Stimulated activated memory B cell treated with anti-CD40 and anti-IgM and Interleukin-4, amounts not matched to agents 10 μg/mL and 1 μg/mL and 100 μg/mL, for 72 hours (primary cell): ENCODE data around the gene DLG2.
"Not testable (repeated sequence)": the region's sequence is repeated elsewhere in the genome, so short reads cannot be mapped to it uniquely, and the experiment has no call there.

Experiments
- ATAC-seq: fragments of 150-1000 bp; cut with Tn5 transposase; 2 replicates; pipeline ENCODE4 v1.10.0; 2021
- H3K27ac Mint-ChIP-seq: one replicate; pipeline ENCODE4 v1.8.0; 2022; ENCODE audit warnings: mild to moderate bottlenecking, mixed read lengths
- H3K27me3 Mint-ChIP-seq: one replicate; pipeline ENCODE4 v1.8.0; 2022; ENCODE audit warnings: mixed read lengths
- H3K36me3 Mint-ChIP-seq: one replicate; pipeline ENCODE4 v1.8.0; 2022; ENCODE audit warnings: mixed read lengths
- H3K4me1 Mint-ChIP-seq: one replicate; pipeline ENCODE4 v1.8.0; 2022; ENCODE audit warnings: mixed read lengths
- H3K4me3 Mint-ChIP-seq: one replicate; pipeline ENCODE4 v1.8.0; 2022; ENCODE audit warnings: mild to moderate bottlenecking, moderate library complexity, mixed read lengths
- H3K9me3 Mint-ChIP-seq: one replicate; pipeline ENCODE4 v1.8.0; 2022; ENCODE audit warnings: mixed read lengths

The DLG2 gene

GRCh38 chr11:85164743-85165142, 462.4 kb downstream of the DLG2 start:
- Mint-ChIP-seq H3K27me3 (no peaks in the 10 kb centered on the region), H3K27ac (peak overlapping the region; percentile 9), H3K4me1 (peaks cover 19% of the 10 kb centered on the region), H3K36me3 (no peaks in the 10 kb centered on the region), H3K4me3 (no peak overlapping the region), H3K9me3 (no peaks in the 10 kb centered on the region)
- peak; percentile 53 for ATAC-seq

- no peaks in the 10 kb centered on the region for H3K36me3 Mint-ChIP-seq
- H3K27me3 Mint-ChIP-seq = no peaks in the 10 kb centered on the region
- H3K4me3 Mint-ChIP-seq = no peak overlapping the region
- no peaks in the 10 kb centered on the region for H3K9me3 Mint-ChIP-seq
- H3K27ac Mint-ChIP-seq = peak overlapping the region; percentile 43
- no peaks in the 10 kb centered on the region for H3K4me1 Mint-ChIP-seq
- ATAC-seq = no peak
These were observed 472.9 kb downstream of the DLG2 start for GRCh38 chr11:85154294-85154693.

- no peak for ATAC-seq
- Mint-ChIP-seq H3K27ac (no peak overlapping the region), H3K9me3 (peaks cover 11% of the 10 kb centered on the region), H3K36me3 (no peaks in the 10 kb centered on the region), H3K4me1 (no peaks in the 10 kb centered on the region), H3K27me3 (no peaks in the 10 kb centered on the region), H3K4me3 (no peak overlapping the region)
These were observed 489.5 kb downstream of the DLG2 start for GRCh38 chr11:85137597-85137996.

- no peaks in the 10 kb centered on the region for H3K4me1 Mint-ChIP-seq
- peaks cover 5% of the 10 kb centered on the region for H3K9me3 Mint-ChIP-seq
- ATAC-seq = no peak
- no peak overlapping the region for H3K4me3 Mint-ChIP-seq
- no peaks in the 10 kb centered on the region for H3K36me3 Mint-ChIP-seq
- no peak overlapping the region for H3K27ac Mint-ChIP-seq
- no peaks in the 10 kb centered on the region for H3K27me3 Mint-ChIP-seq
These were observed 493.5 kb downstream of the DLG2 start for GRCh38 chr11:85133636-85134035.

- ATAC-seq = no peak
- Mint-ChIP-seq H3K27me3 (no peaks in the 10 kb centered on the region), H3K4me1 (no peaks in the 10 kb centered on the region), H3K36me3 (no peaks in the 10 kb centered on the region), H3K27ac (no peak overlapping the region), H3K9me3 (peaks cover 5% of the 10 kb centered on the region), H3K4me3 (no peak overlapping the region)
These were observed 494.1 kb downstream of the DLG2 start for GRCh38 chr11:85132851-85133585.

- H3K27ac Mint-ChIP-seq = no peak overlapping the region
These were observed 499.8 kb downstream of the DLG2 start for GRCh38 chr11:85127349-85127748.

GRCh38 chr11:85123752-85124231, 503.4 kb downstream of the DLG2 start:
- peaks cover 37% of the 10 kb centered on the region for H3K4me1 Mint-ChIP-seq
- H3K36me3 Mint-ChIP-seq = no peaks in the 10 kb centered on the region

More at GRCh38 chr11:85127349-85127748, 499.8 kb downstream of the DLG2 start:
- Mint-ChIP-seq H3K36me3 (no peaks in the 10 kb centered on the region), H3K27me3 (no peaks in the 10 kb centered on the region), H3K4me3 (no peak overlapping the region), H3K4me1 (peaks cover 31% of the 10 kb centered on the region), H3K9me3 (peaks cover 3% of the 10 kb centered on the region)
- ATAC-seq = no peak

GRCh38 chr11:85118151-85118550, 509.0 kb downstream of the DLG2 start:
- Mint-ChIP-seq H3K27ac (no peak overlapping the region), H3K36me3 (no peaks in the 10 kb centered on the region), H3K27me3 (no peaks in the 10 kb centered on the region), H3K9me3 (no peaks in the 10 kb centered on the region), H3K4me3 (no peak overlapping the region), H3K4me1 (peaks cover 18% of the 10 kb centered on the region)
- no peak for ATAC-seq

More at GRCh38 chr11:85123752-85124231, 503.4 kb downstream of the DLG2 start:
- no peaks in the 10 kb centered on the region for H3K27me3 Mint-ChIP-seq
- no peaks in the 10 kb centered on the region for H3K9me3 Mint-ChIP-seq
- peak overlapping the region; percentile 73 for H3K27ac Mint-ChIP-seq
- no peak overlapping the region for H3K4me3 Mint-ChIP-seq
- ATAC-seq = peak; percentile 98

- peaks cover 12% of the 10 kb centered on the region for H3K4me1 Mint-ChIP-seq
- no peaks in the 10 kb centered on the region for H3K9me3 Mint-ChIP-seq
- no peaks in the 10 kb centered on the region for H3K36me3 Mint-ChIP-seq
- no peak for ATAC-seq
- H3K27ac Mint-ChIP-seq = no peak overlapping the region
- H3K27me3 Mint-ChIP-seq = no peaks in the 10 kb centered on the region
- no peak overlapping the region for H3K4me3 Mint-ChIP-seq
These were observed 511.3 kb downstream of the DLG2 start for GRCh38 chr11:85115798-85116197.

- no peaks in the 10 kb centered on the region for H3K27me3 Mint-ChIP-seq
- no peaks in the 10 kb centered on the region for H3K36me3 Mint-ChIP-seq
- H3K4me1 Mint-ChIP-seq = peaks cover 22% of the 10 kb centered on the region
- no peak overlapping the region for H3K4me3 Mint-ChIP-seq
- no peaks in the 10 kb centered on the region for H3K9me3 Mint-ChIP-seq
- no peak overlapping the region for H3K27ac Mint-ChIP-seq
- no peak for ATAC-seq
These were observed 512.4 kb downstream of the DLG2 start for GRCh38 chr11:85114786-85115185.

GRCh38 chr11:85110246-85110645, 516.9 kb downstream of the DLG2 start:
- not testable (repeated sequence) for H3K27me3 Mint-ChIP-seq, H3K36me3 Mint-ChIP-seq, H3K9me3 Mint-ChIP-seq
- Mint-ChIP-seq H3K4me3 (peak overlapping the region; percentile 38), H3K27ac (peak overlapping the region; percentile 63), H3K4me1 (peaks cover 49% of the 10 kb centered on the region)
- ATAC-seq = peak; percentile 88

- H3K27ac Mint-ChIP-seq = peak overlapping the region; percentile 63
- ATAC-seq = peak; percentile 49
These were observed 518.0 kb downstream of the DLG2 start for GRCh38 chr11:85109141-85109540.

GRCh38 chr11:85105868-85106267, 521.3 kb downstream of the DLG2 start:
- no peak for ATAC-seq
- no peaks in the 10 kb centered on the region for H3K27me3 Mint-ChIP-seq
- H3K36me3 Mint-ChIP-seq = no peaks in the 10 kb centered on the region
- H3K27ac Mint-ChIP-seq = no peak overlapping the region
- H3K9me3 Mint-ChIP-seq = peaks cover 2% of the 10 kb centered on the region
- H3K4me3 Mint-ChIP-seq = no peak overlapping the region
- H3K4me1 Mint-ChIP-seq = peaks cover 50% of the 10 kb centered on the region

More at GRCh38 chr11:85109141-85109540, 518.0 kb downstream of the DLG2 start:
- Mint-ChIP-seq H3K4me1 (peaks cover 60% of the 10 kb centered on the region), H3K4me3 (peak overlapping the region; percentile 25), H3K27me3 (no peaks in the 10 kb centered on the region), H3K36me3 (no peaks in the 10 kb centered on the region), H3K9me3 (peaks cover 2% of the 10 kb centered on the region)

- no peaks in the 10 kb centered on the region for H3K27me3 Mint-ChIP-seq
- H3K9me3 Mint-ChIP-seq = peaks cover 9% of the 10 kb centered on the region
- no peak overlapping the region for H3K4me3 Mint-ChIP-seq
- ATAC-seq = no peak
- H3K4me1 Mint-ChIP-seq = peaks cover 37% of the 10 kb centered on the region
- H3K27ac Mint-ChIP-seq = no peak overlapping the region
- peaks cover 6% of the 10 kb centered on the region for H3K36me3 Mint-ChIP-seq
These were observed 527.6 kb downstream of the DLG2 start for GRCh38 chr11:85099522-85099921.

- Mint-ChIP-seq H3K4me1 (peaks cover 34% of the 10 kb centered on the region), H3K27me3 (no peaks in the 10 kb centered on the region), H3K27ac (no peak overlapping the region), H3K9me3 (peaks cover 9% of the 10 kb centered on the region), H3K36me3 (peaks cover 6% of the 10 kb centered on the region), H3K4me3 (no peak overlapping the region)
- no peak for ATAC-seq
These were observed 528.1 kb downstream of the DLG2 start for GRCh38 chr11:85098996-85099395.

- Mint-ChIP-seq H3K27me3 (no peaks in the 10 kb centered on the region), H3K27ac (peak overlapping the region; percentile 29), H3K9me3 (peaks cover 9% of the 10 kb centered on the region), H3K4me1 (peaks cover 34% of the 10 kb centered on the region), H3K36me3 (peaks cover 6% of the 10 kb centered on the region), H3K4me3 (peak overlapping the region; percentile 6)
- ATAC-seq = peak; percentile 59
These were observed 530.2 kb downstream of the DLG2 start for GRCh38 chr11:85096939-85097338.
